Measurements from ENCODE around the gene EIF2B4. TPM values are rescaled to one million over a fixed set of nuclear protein-coding genes. Genes with fewer than 3 reads are reported as not detected.

The EIF2B4 gene
- total and polyA plus RNA-seq, 2 experiments from 2014 or later: 51.4 to 64.0 TPM

GRCh38 chr2:27370816-27371620, 880 bp upstream of the EIF2B4 start (continued):
- TF ChIP-seq ZNF462 (CRISPR knock-in tag; IDR thresholded peaks at IDR 0.05): no peak
- no peak for TF ChIP-seq ZNF331 (CRISPR knock-in tag; IDR thresholded peaks at IDR 0.05; ENCODE audit: low read depth)
- TF ChIP-seq POLR2AphosphoS5 (IDR thresholded peaks at IDR 0.05; ENCODE audit: low read depth): no peak
- TF ChIP-seq EZH2 (IDR thresholded peaks at IDR 0.05; ENCODE audit: low read depth, unreplicated experiment): no peak
- no peak for TF ChIP-seq NANOG (IDR thresholded peaks at IDR 0.05; ENCODE audit: borderline replicate concordance)

- ATAC-seq (peak; percentile 67), DNase-seq (ENCODE audit: low spot score) (peak; percentile 84)
- Mint-ChIP-seq H3K4me3 (peak overlapping the region; percentile 86), H3K27ac (peak overlapping the region; percentile 96), H3K9me3 (no peaks in the 10 kb centered on the region), H3K36me3 (ENCODE audit: low read depth) (peaks cover 62% of the 10 kb centered on the region), H3K27me3 (ENCODE audit: insufficient read depth, low read depth, poor library complexity) (peaks cover 15% of the 10 kb centered on the region), H3K4me1 (peaks cover 24% of the 10 kb centered on the region)
- Histone ChIP-seq H3K27ac (ENCODE audit: low read depth) (peak overlapping the region; percentile 42; the same call in 1 of the 2 replicates), H3K79me2 (replicated peaks; ENCODE audit: insufficient read depth) (peaks cover 34% of the 10 kb centered on the region), H3K27me3 (ENCODE audit: insufficient read depth) (no peaks in the 10 kb centered on the region), H3K36me3 (ENCODE audit: insufficient read depth) (peaks cover 25% of the 10 kb centered on the region), H3K4me2 (peak overlapping the region; percentile 98), H3K4me1 (ENCODE audit: insufficient read depth) (peaks cover 20% of the 10 kb centered on the region), H4K20me1 (replicated peaks; ENCODE audit: insufficient read depth) (peaks cover 5% of the 10 kb centered on the region; the same call in 1 of the 2 replicates), H3F3A (replicated peaks; ENCODE audit: low read depth) (peaks cover 9% of the 10 kb centered on the region; the same call in 1 of the 2 replicates), H2AFZ (peak overlapping the region; percentile 84), H3K4me3 (peak overlapping the region; percentile 93), H3K9me2 (ENCODE audit: insufficient read depth) (no peaks in the 10 kb centered on the region)
- TF ChIP-seq ZNF462 (CRISPR knock-in tag; IDR thresholded peaks at IDR 0.05) (no peak), EZH2 (IDR thresholded peaks at IDR 0.05; ENCODE audit: low read depth, unreplicated experiment) (no peak), ETS1 (IDR thresholded peaks at IDR 0.05) (no peak)
These were observed 590 bp downstream of the EIF2B4 start for GRCh38 chr2:27369471-27370025.

All from GM23338 (cell line).